Coronary artery (tissue), 2 donors: ENCODE measurements around the gene DYNLT2B.
"Not testable (repeated sequence)": the region's sequence is repeated elsewhere in the genome, so short reads cannot be mapped to it uniquely, and the experiment has no call there.

Experiments used
- DNase-seq: peaks from one replicate; pipeline ENCODE4 v3.0.0-alpha.2; 2017; ENCODE audit warnings: low spot score
- H3K27ac ChIP-seq, 2 donors: fragments of 200-600 bp; sonication (generic); one replicate each; pipeline ENCODE4 v1.5.1; 2016 to 2019
- H3K4me3 ChIP-seq: fragments of 200-600 bp; sonication (generic); 2 replicates; pipeline ENCODE4 v1.5.1; 2016; ENCODE audit warnings: mild to moderate bottlenecking, moderate library complexity
- CTCF ChIP-seq: fragments of 200-600 bp; sonication (generic); IDR thresholded peaks from one replicate; pipeline ENCODE4 v1.5.1; 2019; ENCODE audit warnings: antibody characterized with exemption

Gene DYNLT2B

GRCh38 chr3:196354132-196354531, 36.1 kb upstream of the DYNLT2B start:
- no peak overlapping the region for H3K27ac ChIP-seq
- TF ChIP-seq CTCF = no peak
- no peak overlapping the region for H3K4me3 ChIP-seq
- DNase-seq = no peak

- Histone ChIP-seq H3K4me3 (no peak overlapping the region), H3K27ac (no peak overlapping the region)
- no peak for TF ChIP-seq CTCF
- no peak for DNase-seq
These were observed 33.5 kb upstream of the DYNLT2B start for GRCh38 chr3:196351541-196351940.

GRCh38 chr3:196350067-196350466, 32.0 kb upstream of the DYNLT2B start:
- no peak overlapping the region for H3K27ac ChIP-seq
- H3K4me3 ChIP-seq = no peak overlapping the region
- no peak for TF ChIP-seq CTCF
- no peak for DNase-seq

- TF ChIP-seq CTCF = no peak
- no peak overlapping the region for H3K27ac ChIP-seq
- no peak for DNase-seq
- H3K4me3 ChIP-seq = no peak overlapping the region
These were observed 30.7 kb upstream of the DYNLT2B start for GRCh38 chr3:196348698-196349097.

GRCh38 chr3:196344663-196345062, 26.6 kb upstream of the DYNLT2B start:
- no peak for TF ChIP-seq CTCF
- H3K27ac ChIP-seq = no peak overlapping the region
- no peak overlapping the region for H3K4me3 ChIP-seq
- no peak for DNase-seq

- H3K4me3 ChIP-seq, H3K27ac ChIP-seq, DNase-seq: not testable (repeated sequence)
These were observed 25.9 kb upstream of the DYNLT2B start for GRCh38 chr3:196343917-196344316.

- DNase-seq = no peak
- no peak overlapping the region for H3K4me3 ChIP-seq
- TF ChIP-seq CTCF = no peak
- H3K27ac ChIP-seq = no peak overlapping the region
These were observed 23.1 kb upstream of the DYNLT2B start for GRCh38 chr3:196341137-196341536.

GRCh38 chr3:196340466-196340865, 22.4 kb upstream of the DYNLT2B start:
- Histone ChIP-seq H3K27ac (no peak overlapping the region), H3K4me3 (no peak overlapping the region)
- DNase-seq = no peak
- TF ChIP-seq CTCF = no peak
